OCI-LY1 (cell line): Measurements from ENCODE around the gene SIN3A.

Source experiments
- EZH2 ChIP-seq: fragments of 200-600 bp; sonication (generic), shearing (Covaris generic); IDR thresholded peaks from 2 replicates; pipeline ENCODE4 v1.8.0; 2017; ENCODE audit warnings: borderline replicate concordance, mixed run types, mild to moderate bottlenecking, antibody characterized with exemption, low read length, moderate library complexity, mixed read lengths
- TF ChIP-seq, protein P1 (sequence below): fragments of 200-600 bp; sonication (generic), shearing (Covaris generic); IDR thresholded peaks from 2 replicates; pipeline ENCODE4 v1.5.1; 2017; ENCODE audit warnings: mild to moderate bottlenecking, antibody characterized with exemption, low read length, moderate library complexity, mixed read lengths

- TF ChIP-seq, protein P1, sequence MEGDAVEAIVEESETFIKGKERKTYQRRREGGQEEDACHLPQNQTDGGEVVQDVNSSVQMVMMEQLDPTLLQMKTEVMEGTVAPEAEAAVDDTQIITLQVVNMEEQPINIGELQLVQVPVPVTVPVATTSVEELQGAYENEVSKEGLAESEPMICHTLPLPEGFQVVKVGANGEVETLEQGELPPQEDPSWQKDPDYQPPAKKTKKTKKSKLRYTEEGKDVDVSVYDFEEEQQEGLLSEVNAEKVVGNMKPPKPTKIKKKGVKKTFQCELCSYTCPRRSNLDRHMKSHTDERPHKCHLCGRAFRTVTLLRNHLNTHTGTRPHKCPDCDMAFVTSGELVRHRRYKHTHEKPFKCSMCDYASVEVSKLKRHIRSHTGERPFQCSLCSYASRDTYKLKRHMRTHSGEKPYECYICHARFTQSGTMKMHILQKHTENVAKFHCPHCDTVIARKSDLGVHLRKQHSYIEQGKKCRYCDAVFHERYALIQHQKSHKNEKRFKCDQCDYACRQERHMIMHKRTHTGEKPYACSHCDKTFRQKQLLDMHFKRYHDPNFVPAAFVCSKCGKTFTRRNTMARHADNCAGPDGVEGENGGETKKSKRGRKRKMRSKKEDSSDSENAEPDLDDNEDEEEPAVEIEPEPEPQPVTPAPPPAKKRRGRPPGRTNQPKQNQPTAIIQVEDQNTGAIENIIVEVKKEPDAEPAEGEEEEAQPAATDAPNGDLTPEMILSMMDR = no peak
- no peak for TF ChIP-seq EZH2
These were observed 84.0 kb downstream of the SIN3A start for GRCh38 chr15:75367406-75367912.
